ENCODE measurements around the gene TSPAN15.

GRCh38 chr10:69492746-69493462 is 41.6 kb downstream of the TSPAN15 start:
- TF ChIP-seq CTCF (conservative IDR thresholded peaks at IDR 0.05; ENCODE audit: low read depth, low read length) (no peak), POLR2A (IDR thresholded peaks at IDR 0.05; ENCODE audit: low read depth, low read length) (no peak), SMC3 (IDR thresholded peaks at IDR 0.05; ENCODE audit: low read depth, low read length) (no peak), USF2 (IDR thresholded peaks at IDR 0.05; ENCODE audit: low read depth, low read length) (no peak)
